Measurements from ENCODE around the gene TTC7B. TPM values are rescaled to one million over a fixed set of nuclear protein-coding genes. Genes with fewer than 3 reads are reported as not detected.

The TTC7B gene
- total and polyA plus RNA-seq, 2 donors (not counting 1 experiment from before 2014, with no cell fraction given): 18.8 to 37.5 TPM

- Histone ChIP-seq H4K20me1 (ENCODE audit: control insufficient read depth, extremely low read depth, insufficient read depth, low read length) (no peaks in the 10 kb centered on the region), H3K4me3 (replicated peaks in 1 of 4; ENCODE audit: control extremely low read depth in 1 of 4, insufficient read depth in 1 of 4, low read depth in 3 of 4, low read length in 4 of 4) (no peak overlapping the region), H3K9ac (ENCODE audit: insufficient read depth, low read length) (no peak overlapping the region), H3K4me1 (ENCODE audit: control insufficient read depth, extremely low read depth, insufficient read depth, low read length) (no peaks in the 10 kb centered on the region), H3K9me3 (ENCODE audit: control insufficient read depth, insufficient read depth, low read depth, low read length) (no peaks in the 10 kb centered on the region), H3K36me3 (ENCODE audit: control insufficient read depth, insufficient read depth, low read length) (no peaks in the 10 kb centered on the region), H3K27ac (ENCODE audit: insufficient read depth, low read length) (no peak overlapping the region), H3K79me2 (ENCODE audit: control insufficient read depth, insufficient read depth, low read length) (no peaks in the 10 kb centered on the region), H3K4me2 (ENCODE audit: extremely low read depth, insufficient read depth, low read length) (no peak overlapping the region), H3K27me3 (ENCODE audit: control insufficient read depth, insufficient read depth, low read length) (peaks cover 2% of the 10 kb centered on the region), H2AFZ (ENCODE audit: low read length) (no peak overlapping the region)
- no peak for DNase-seq (ENCODE audit: low read depth in 2 of 2)
- TF ChIP-seq CTCF (conservative IDR thresholded peaks at IDR 0.05 in 1 of 2, IDR thresholded peaks at IDR 0.05 in 1 of 2; ENCODE audit: low read depth in 1 of 2, low read length in 2 of 2) (no peak), EZH2 (IDR thresholded peaks at IDR 0.05; ENCODE audit: low read length, missing control alignments) (no peak)
Observed at GRCh38 chr14:90512329-90512991, 303.8 kb downstream of the TTC7B start.

- H4K20me1 ChIP-seq (ENCODE audit: control insufficient read depth, extremely low read depth, insufficient read depth, low read length): no peaks in the 10 kb centered on the region
- no peak overlapping the region for H3K4me2 ChIP-seq (ENCODE audit: extremely low read depth, insufficient read depth, low read length)
- H3K9ac ChIP-seq (ENCODE audit: insufficient read depth, low read length): no peak overlapping the region
- H3K9me3 ChIP-seq (ENCODE audit: control insufficient read depth, insufficient read depth, low read depth, low read length): no peaks in the 10 kb centered on the region
- H3K27me3 ChIP-seq (ENCODE audit: control insufficient read depth, insufficient read depth, low read length): no peaks in the 10 kb centered on the region
- no peak overlapping the region for H3K27ac ChIP-seq (ENCODE audit: insufficient read depth, low read length)
- no peak for DNase-seq (ENCODE audit: low read depth in 2 of 2)
- no peaks in the 10 kb centered on the region for H3K4me1 ChIP-seq (ENCODE audit: control insufficient read depth, extremely low read depth, insufficient read depth, low read length)
- TF ChIP-seq EZH2 (IDR thresholded peaks at IDR 0.05; ENCODE audit: low read length, missing control alignments) (no peak), CTCF (conservative IDR thresholded peaks at IDR 0.05 in 1 of 2, IDR thresholded peaks at IDR 0.05 in 1 of 2; ENCODE audit: low read depth in 1 of 2, low read length in 2 of 2) (no peak)
- H2AFZ ChIP-seq (ENCODE audit: low read length): no peak overlapping the region
- no peak overlapping the region for H3K4me3 ChIP-seq (replicated peaks in 1 of 4; ENCODE audit: control extremely low read depth in 1 of 4, insufficient read depth in 1 of 4, low read depth in 3 of 4, low read length in 4 of 4)
- H3K36me3 ChIP-seq (ENCODE audit: control insufficient read depth, insufficient read depth, low read length): no peaks in the 10 kb centered on the region
- no peaks in the 10 kb centered on the region for H3K79me2 ChIP-seq (ENCODE audit: control insufficient read depth, insufficient read depth, low read length)
Observed at GRCh38 chr14:90511795-90512328, 304.4 kb downstream of the TTC7B start.

- no peaks in the 10 kb centered on the region for H3K9me3 ChIP-seq (ENCODE audit: control insufficient read depth, insufficient read depth, low read depth, low read length)
- H3K4me2 ChIP-seq (ENCODE audit: extremely low read depth, insufficient read depth, low read length): no peak overlapping the region
- no peak for DNase-seq (ENCODE audit: low read depth in 2 of 2)
- H3K4me1 ChIP-seq (ENCODE audit: control insufficient read depth, extremely low read depth, insufficient read depth, low read length): no peaks in the 10 kb centered on the region
- no peak overlapping the region for H3K9ac ChIP-seq (ENCODE audit: insufficient read depth, low read length)
- no peaks in the 10 kb centered on the region for H3K27me3 ChIP-seq (ENCODE audit: control insufficient read depth, insufficient read depth, low read length)
- no peaks in the 10 kb centered on the region for H3K36me3 ChIP-seq (ENCODE audit: control insufficient read depth, insufficient read depth, low read length)
- no peak overlapping the region for H3K4me3 ChIP-seq (replicated peaks in 1 of 4; ENCODE audit: control extremely low read depth in 1 of 4, insufficient read depth in 1 of 4, low read depth in 3 of 4, low read length in 4 of 4)
- TF ChIP-seq CTCF (conservative IDR thresholded peaks at IDR 0.05 in 1 of 2, IDR thresholded peaks at IDR 0.05 in 1 of 2; ENCODE audit: low read depth in 1 of 2, low read length in 2 of 2): no peak
- no peak overlapping the region for H3K27ac ChIP-seq (ENCODE audit: insufficient read depth, low read length)
- H2AFZ ChIP-seq (ENCODE audit: low read length): no peak overlapping the region
- H4K20me1 ChIP-seq (ENCODE audit: control insufficient read depth, extremely low read depth, insufficient read depth, low read length): no peaks in the 10 kb centered on the region
- no peaks in the 10 kb centered on the region for H3K79me2 ChIP-seq (ENCODE audit: control insufficient read depth, insufficient read depth, low read length)
Observed at GRCh38 chr14:90511252-90511651, 305.0 kb downstream of the TTC7B start.

Measured in fibroblast of lung (primary cell).